Left lung (tissue), 10 donors: Measurements from ENCODE around the gene AOPEP. TPM values are rescaled to one million over a fixed set of nuclear protein-coding genes. Genes with fewer than 3 reads are reported as not detected.
A peak's percentile ranks its signal among the peaks of the same experiment; 100 is the strongest.

Experiments
- ATAC-seq: fragments of 200-7000 bp; cut with Tn5 transposase; one replicate; pipeline ENCODE4 v1.9.1; 2020; ENCODE audit warnings: moderate library complexity
- DNase-seq, 4 donors: peaks; one replicate each; pipeline ENCODE4 v3.0.0-alpha.2; 2013 to 2020
- H3K27ac ChIP-seq, 2 donors: fragments of 200-600 bp; sonication (generic) in 1 of 2; one replicate each; pipeline versions ENCODE4 v1.5.0 to v1.8.0; 2020 to 2021
- H3K27me3 ChIP-seq, 2 donors: fragments of 200-600 bp; sonication (generic) in 1 of 2; one replicate each; pipeline versions ENCODE4 v1.5.0 to v1.8.0; 2020 to 2021
- H3K36me3 ChIP-seq, 2 donors: fragments of 200-600 bp; sonication (generic) in 1 of 2; one replicate each; pipeline versions ENCODE4 v1.5.0 to v1.8.0; 2020 to 2021
- H3K4me1 ChIP-seq, 2 donors: fragments of 200-600 bp; one replicate each; pipeline ENCODE4 v1.8.0; 2021
- H3K4me3 ChIP-seq, 2 donors: fragments of 200-600 bp; sonication (generic) in 1 of 2; one replicate each; pipeline versions ENCODE4 v1.5.0 to v1.8.0; 2020 to 2021; ENCODE audit warnings: mild to moderate bottlenecking in 1 of 2
- H3K9me3 ChIP-seq, 2 donors: fragments of 200-600 bp; sonication (generic) in 1 of 2; one replicate each; pipeline versions ENCODE4 v1.5.0 to v1.8.0; 2020 to 2021
- CTCF ChIP-seq, 2 donors: fragments of 200-600 bp; sonication (generic) in 1 of 2; IDR thresholded peaks; one replicate each; pipeline versions ENCODE4 v1.5.0 to v1.8.0; 2021; ENCODE audit warnings: antibody characterized with exemption in 2 of 2
- intact Hi-C, 2 donors: fragments of 100-400 bp; cut with DNase I; formaldehyde crosslinking; loops; one replicate each; pipeline versions ENCODE4 v1.11.2 to v1.14.2; 2022
- polyA plus RNA-seq, 6 donors: library from polyadenylated mRNA; unstranded; fragments of 120-200 nt; gene quantifications; one replicate each; pipeline ENCODE4 v1.2.1, GENCODE V29; 2013; ENCODE audit not compliant: insufficient read length in 6 of 6
- total RNA-seq, 2 donors: library from RNA; stranded (reverse); fragmentation: NEBNext Ultra II Directional; extraction: Animal tissue kit (Norgen Biotek cat#: 25700); gene quantifications; one replicate each; pipeline ENCODE4 v1.2.1, GENCODE V29; 2021
- donor health status: DM: no; HTN: yes; CAD: no.
- donor health status: DM: no; HTN: no; CAD: no.

The AOPEP gene
- total and polyA plus RNA-seq, 8 donors: 32.5 to 83.2 (median 39.9) TPM

- no peaks in the 10 kb centered on the region for H3K36me3 ChIP-seq
- TF ChIP-seq CTCF (IDR thresholded peaks at IDR 0.05): no peak
- H3K27ac ChIP-seq: no peak overlapping the region
- peaks cover 0 to 6% of the 10 kb centered on the region in 2 donors for H3K4me1 ChIP-seq
- no peak for DNase-seq
- no peaks in the 10 kb centered on the region for H3K27me3 ChIP-seq
- no peak for ATAC-seq
- intact Hi-C loops: no loop called here
- H3K4me3 ChIP-seq: no peak overlapping the region
- H3K9me3 ChIP-seq: no peaks in the 10 kb centered on the region
These were observed 152.7 kb downstream of the AOPEP start for GRCh38 chr9:94879230-94879629.

DNA sequence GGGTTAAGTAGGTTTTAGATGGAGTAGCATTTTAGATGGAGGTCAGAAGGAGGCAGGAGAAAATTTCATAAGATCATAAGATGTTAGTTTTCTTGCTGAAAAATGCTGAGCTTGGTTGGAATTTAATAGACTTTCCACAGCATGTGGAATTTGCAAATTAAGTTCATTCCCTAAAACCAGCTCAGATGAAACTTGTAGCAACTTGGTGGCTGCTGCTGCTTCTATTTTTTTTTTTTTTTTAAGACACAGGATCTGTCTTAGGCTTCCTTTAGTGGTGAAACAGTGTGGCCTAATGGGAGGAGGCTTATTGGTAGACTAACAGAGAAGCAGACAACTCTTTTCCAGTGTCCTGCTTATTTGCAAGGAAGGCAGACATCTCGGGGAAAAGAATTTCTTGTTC is 154.5 kb downstream of the AOPEP start:
- intact Hi-C loops: no loop called here
- peaks cover 3 to 6% of the 10 kb centered on the region in 2 donors for H3K4me1 ChIP-seq
- TF ChIP-seq CTCF (IDR thresholded peaks at IDR 0.05): no peak
- H3K4me3 ChIP-seq: no peak overlapping the region
- no peaks in the 10 kb centered on the region for H3K27me3 ChIP-seq
- no peaks in the 10 kb centered on the region for H3K9me3 ChIP-seq
- peak overlapping the region in 1 of 2 donors; percentile 27 for H3K27ac ChIP-seq
- no peaks in the 10 kb centered on the region for H3K36me3 ChIP-seq
- DNase-seq: no peak
- ATAC-seq: no peak

GRCh38 chr9:94881454-94881853 is 155.0 kb downstream of the AOPEP start:
- Histone ChIP-seq H3K27ac (peak overlapping the region in 1 of 2 donors; percentile 27), H3K4me3 (no peak overlapping the region), H3K27me3 (no peaks in the 10 kb centered on the region), H3K36me3 (no peaks in the 10 kb centered on the region), H3K9me3 (no peaks in the 10 kb centered on the region), H3K4me1 (peaks cover 6% of the 10 kb centered on the region in 2 donors)
- ATAC-seq (no peak), DNase-seq (no peak)
- no peak for TF ChIP-seq CTCF (IDR thresholded peaks at IDR 0.05)
- intact Hi-C loops: no loop called here

DNA sequence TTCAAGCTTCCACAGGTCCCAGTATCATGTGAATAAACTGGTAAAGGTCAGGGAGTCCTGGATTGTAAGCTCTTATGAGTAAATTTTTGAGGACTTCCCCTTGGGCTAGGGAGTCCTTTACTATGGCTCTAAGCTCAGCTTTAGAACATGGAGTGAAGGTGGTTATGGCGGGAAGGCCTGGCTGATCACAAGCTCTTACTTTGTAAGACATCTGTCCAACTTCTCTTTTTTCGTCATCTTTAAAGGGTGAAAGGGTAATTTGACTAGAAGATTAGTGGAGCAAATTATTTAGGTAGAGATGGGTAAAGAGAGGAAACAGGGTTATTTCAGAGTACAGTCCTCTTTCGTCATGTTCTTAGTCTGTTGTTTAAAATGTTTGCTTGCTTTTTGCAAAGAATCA is 155.4 kb downstream of the AOPEP start:
- Histone ChIP-seq H3K27me3 (no peaks in the 10 kb centered on the region), H3K4me1 (peaks cover 6% of the 10 kb centered on the region in 2 donors), H3K4me3 (no peak overlapping the region), H3K36me3 (no peaks in the 10 kb centered on the region), H3K9me3 (no peaks in the 10 kb centered on the region), H3K27ac (peak overlapping the region in 1 of 2 donors; percentile 27)
- TF ChIP-seq CTCF (IDR thresholded peaks at IDR 0.05): no peak
- intact Hi-C loops: no loop called here
- DNase-seq: no peak
- no peak for ATAC-seq

DNA sequence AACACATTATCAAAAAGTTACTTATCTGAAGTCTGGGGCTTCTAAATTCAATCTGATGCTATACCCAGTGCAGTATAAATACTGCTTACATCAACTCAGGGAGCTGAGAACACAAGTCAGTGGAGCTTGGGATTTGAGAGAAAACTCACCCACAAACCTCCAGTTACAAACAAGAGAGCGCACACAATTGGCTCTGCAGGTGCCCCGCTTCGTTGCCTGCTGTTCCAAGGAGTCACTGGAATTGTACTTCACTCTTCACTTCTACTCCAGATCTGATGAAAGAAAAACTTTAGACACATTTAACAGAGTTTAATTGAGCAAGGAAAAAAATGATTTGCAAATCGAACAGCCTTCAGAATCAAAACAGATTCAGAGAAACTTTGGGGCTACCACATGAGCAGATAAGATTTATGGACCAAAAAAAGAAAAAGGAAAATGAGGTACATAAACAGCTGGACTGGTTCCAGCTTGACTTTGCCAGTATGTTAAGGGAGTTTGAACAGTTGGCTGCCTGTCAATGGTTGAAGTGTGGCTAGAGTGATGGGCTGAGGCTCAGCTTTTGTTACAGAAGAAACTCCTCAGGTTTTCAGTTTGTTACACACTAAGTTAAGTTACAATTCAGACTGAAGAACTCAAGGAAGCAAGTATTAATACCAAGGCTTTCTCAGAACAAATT is 156.6 kb downstream of the AOPEP start:
- peak; percentile 57 for ATAC-seq
- Histone ChIP-seq H3K27ac (peak overlapping the region; percentile 37 to 48), H3K4me3 (no peak overlapping the region), H3K27me3 (no peaks in the 10 kb centered on the region), H3K36me3 (no peaks in the 10 kb centered on the region), H3K4me1 (peaks cover 6% of the 10 kb centered on the region in 2 donors), H3K9me3 (no peaks in the 10 kb centered on the region)
- peak in 1 of 4 donors; percentile 77 for DNase-seq
- no peak for TF ChIP-seq CTCF (IDR thresholded peaks at IDR 0.05)
- intact Hi-C loops: no loop called here
